Measurements from ENCODE around the gene SLC38A11.

Gene SLC38A11

GRCh38 chr2:164952057-164952702, 3.1 kb downstream of the SLC38A11 start:
- Mint-ChIP-seq H3K27me3 (ENCODE audit: low read depth) (peaks cover 20% of the 10 kb centered on the region), H3K4me1 (ENCODE audit: low read depth) (peaks cover 5% of the 10 kb centered on the region), H3K27ac (no peak overlapping the region), H3K36me3 (ENCODE audit: low read depth) (no peaks in the 10 kb centered on the region), H3K4me3 (no peak overlapping the region), H3K9me3 (no peaks in the 10 kb centered on the region)
- DNase-seq (ENCODE audit: low spot score) = no peak

- Mint-ChIP-seq H3K27me3 (ENCODE audit: low read depth) (peaks cover 8% of the 10 kb centered on the region), H3K9me3 (no peaks in the 10 kb centered on the region), H3K27ac (no peak overlapping the region), H3K36me3 (ENCODE audit: low read depth) (no peaks in the 10 kb centered on the region), H3K4me3 (no peak overlapping the region), H3K4me1 (ENCODE audit: low read depth) (peaks cover 5% of the 10 kb centered on the region)
- DNase-seq (ENCODE audit: low spot score) = no peak
These were observed 6.8 kb downstream of the SLC38A11 start for GRCh38 chr2:164948540-164948939.

GRCh38 chr2:164947281-164947680, 8.0 kb downstream of the SLC38A11 start:
- Mint-ChIP-seq H3K9me3 (no peaks in the 10 kb centered on the region), H3K27me3 (ENCODE audit: low read depth) (peaks cover 8% of the 10 kb centered on the region), H3K4me3 (no peak overlapping the region), H3K36me3 (ENCODE audit: low read depth) (no peaks in the 10 kb centered on the region), H3K27ac (no peak overlapping the region), H3K4me1 (ENCODE audit: low read depth) (peaks cover 5% of the 10 kb centered on the region)
- no peak for DNase-seq (ENCODE audit: low spot score)

- Mint-ChIP-seq H3K9me3 (no peaks in the 10 kb centered on the region), H3K4me3 (no peak overlapping the region), H3K27ac (no peak overlapping the region), H3K4me1 (ENCODE audit: low read depth) (no peaks in the 10 kb centered on the region), H3K27me3 (ENCODE audit: low read depth) (no peaks in the 10 kb centered on the region), H3K36me3 (ENCODE audit: low read depth) (no peaks in the 10 kb centered on the region)
- no peak for DNase-seq (ENCODE audit: low spot score)
These were observed 12.0 kb downstream of the SLC38A11 start for GRCh38 chr2:164943289-164943688.

GRCh38 chr2:164937864-164938401, 17.4 kb downstream of the SLC38A11 start:
- no peak for DNase-seq (ENCODE audit: low spot score)
- H3K9me3 Mint-ChIP-seq = no peaks in the 10 kb centered on the region
- no peak overlapping the region for H3K4me3 Mint-ChIP-seq
- no peaks in the 10 kb centered on the region for H3K36me3 Mint-ChIP-seq (ENCODE audit: low read depth)
- no peaks in the 10 kb centered on the region for H3K4me1 Mint-ChIP-seq (ENCODE audit: low read depth)
- H3K27ac Mint-ChIP-seq = no peak overlapping the region
- H3K27me3 Mint-ChIP-seq (ENCODE audit: low read depth) = peaks cover 3% of the 10 kb centered on the region

- H3K36me3 Mint-ChIP-seq (ENCODE audit: low read depth) = no peaks in the 10 kb centered on the region
These were observed 19.9 kb downstream of the SLC38A11 start for GRCh38 chr2:164935118-164936101.

GRCh38 chr2:164934401-164935117, 20.8 kb downstream of the SLC38A11 start:
- no peak for DNase-seq (ENCODE audit: low spot score)
- Mint-ChIP-seq H3K27me3 (ENCODE audit: low read depth) (peaks cover 5% of the 10 kb centered on the region), H3K27ac (no peak overlapping the region), H3K4me3 (no peak overlapping the region), H3K9me3 (no peaks in the 10 kb centered on the region), H3K36me3 (ENCODE audit: low read depth) (no peaks in the 10 kb centered on the region), H3K4me1 (ENCODE audit: low read depth) (no peaks in the 10 kb centered on the region)

More at GRCh38 chr2:164935118-164936101, 19.9 kb downstream of the SLC38A11 start:
- Mint-ChIP-seq H3K27ac (no peak overlapping the region), H3K4me3 (no peak overlapping the region), H3K9me3 (no peaks in the 10 kb centered on the region), H3K4me1 (ENCODE audit: low read depth) (no peaks in the 10 kb centered on the region), H3K27me3 (ENCODE audit: low read depth) (peaks cover 3% of the 10 kb centered on the region)
- no peak for DNase-seq (ENCODE audit: low spot score)

- peaks cover 5% of the 10 kb centered on the region for H3K27me3 Mint-ChIP-seq (ENCODE audit: low read depth)
- DNase-seq (ENCODE audit: low spot score) = no peak
- no peaks in the 10 kb centered on the region for H3K4me1 Mint-ChIP-seq (ENCODE audit: low read depth)
- H3K27ac Mint-ChIP-seq = no peak overlapping the region
- no peak overlapping the region for H3K4me3 Mint-ChIP-seq
- no peaks in the 10 kb centered on the region for H3K36me3 Mint-ChIP-seq (ENCODE audit: low read depth)
- no peaks in the 10 kb centered on the region for H3K9me3 Mint-ChIP-seq
These were observed 21.6 kb downstream of the SLC38A11 start for GRCh38 chr2:164933671-164934189.

GRCh38 chr2:164932377-164932776, 22.9 kb downstream of the SLC38A11 start:
- Mint-ChIP-seq H3K4me3 (no peak overlapping the region), H3K4me1 (ENCODE audit: low read depth) (no peaks in the 10 kb centered on the region), H3K9me3 (no peaks in the 10 kb centered on the region), H3K36me3 (ENCODE audit: low read depth) (no peaks in the 10 kb centered on the region), H3K27ac (no peak overlapping the region), H3K27me3 (ENCODE audit: low read depth) (peaks cover 2% of the 10 kb centered on the region)
- no peak for DNase-seq (ENCODE audit: low spot score)

- no peak overlapping the region for H3K4me3 Mint-ChIP-seq
- peaks cover 2% of the 10 kb centered on the region for H3K27me3 Mint-ChIP-seq (ENCODE audit: low read depth)
- H3K9me3 Mint-ChIP-seq = no peaks in the 10 kb centered on the region
- H3K36me3 Mint-ChIP-seq (ENCODE audit: low read depth) = no peaks in the 10 kb centered on the region
- no peak for DNase-seq (ENCODE audit: low spot score)
- no peaks in the 10 kb centered on the region for H3K4me1 Mint-ChIP-seq (ENCODE audit: low read depth)
- no peak overlapping the region for H3K27ac Mint-ChIP-seq
These were observed 27.1 kb downstream of the SLC38A11 start for GRCh38 chr2:164928101-164928673.

- no peaks in the 10 kb centered on the region for H3K9me3 Mint-ChIP-seq
- H3K27ac Mint-ChIP-seq = no peak overlapping the region
- no peak for DNase-seq (ENCODE audit: low spot score)
- H3K4me3 Mint-ChIP-seq = no peak overlapping the region
- H3K27me3 Mint-ChIP-seq (ENCODE audit: low read depth) = peaks cover 3% of the 10 kb centered on the region
- H3K4me1 Mint-ChIP-seq (ENCODE audit: low read depth) = no peaks in the 10 kb centered on the region
- H3K36me3 Mint-ChIP-seq (ENCODE audit: low read depth) = no peaks in the 10 kb centered on the region
These were observed 33.2 kb downstream of the SLC38A11 start for GRCh38 chr2:164922134-164922533.

- Mint-ChIP-seq H3K27ac (no peak overlapping the region), H3K27me3 (ENCODE audit: low read depth) (peaks cover 3% of the 10 kb centered on the region), H3K4me1 (ENCODE audit: low read depth) (no peaks in the 10 kb centered on the region), H3K4me3 (no peak overlapping the region), H3K9me3 (no peaks in the 10 kb centered on the region), H3K36me3 (ENCODE audit: low read depth) (no peaks in the 10 kb centered on the region)
- DNase-seq (ENCODE audit: low spot score) = no peak
These were observed 34.9 kb downstream of the SLC38A11 start for GRCh38 chr2:164920430-164920829.

GRCh38 chr2:164917296-164917903, 37.9 kb downstream of the SLC38A11 start:
- H3K4me3 Mint-ChIP-seq = no peak overlapping the region

More at GRCh38 chr2:164917296-164917903, 37.9 kb downstream of the SLC38A11 start:
- peaks cover 20% of the 10 kb centered on the region for H3K27me3 Mint-ChIP-seq (ENCODE audit: low read depth)
- no peak overlapping the region for H3K27ac Mint-ChIP-seq
- no peak for DNase-seq (ENCODE audit: low spot score)
- H3K4me1 Mint-ChIP-seq (ENCODE audit: low read depth) = no peaks in the 10 kb centered on the region
- no peaks in the 10 kb centered on the region for H3K9me3 Mint-ChIP-seq
- no peaks in the 10 kb centered on the region for H3K36me3 Mint-ChIP-seq (ENCODE audit: low read depth)

Measured in T-helper 2 cell treated with Interferon-gamma antibody and Interleukin-4, amounts not matched to agents 5 μg/mL and 100 μg/mL, for 36 hours (primary cell).